Neural crest cell (in vitro differentiated cells): ENCODE results near the gene OSTC. TPM values are rescaled to one million over a fixed set of nuclear protein-coding genes. Genes with fewer than 3 reads are reported as not detected.

ENCODE experiments used
- DNase-seq: peaks from one replicate; pipeline ENCODE4 v3.0.0; 2021; ENCODE audit warnings: low read depth, mixed read lengths, low spot score
- H3K27ac Mint-ChIP-seq: one replicate; pipeline ENCODE4 v1.8.0; 2021; ENCODE audit warnings: mild to moderate bottlenecking, mixed read lengths; ENCODE audit not compliant: unreplicated experiment
- H3K27me3 Mint-ChIP-seq: 2 replicates; pipeline ENCODE4 v1.8.0; 2021; ENCODE audit warnings: low read depth, mild to moderate bottlenecking, mixed read lengths
- H3K36me3 Mint-ChIP-seq: 2 replicates; pipeline ENCODE4 v1.8.0; 2021; ENCODE audit warnings: low read depth, mild to moderate bottlenecking, mixed read lengths
- H3K4me1 Mint-ChIP-seq: 2 replicates; pipeline ENCODE4 v1.8.0; 2021; ENCODE audit warnings: mixed read lengths
- H3K4me3 Mint-ChIP-seq: one replicate; pipeline ENCODE4 v1.8.0; 2021; ENCODE audit warnings: mild to moderate bottlenecking, mixed read lengths
- H3K9me3 Mint-ChIP-seq: 2 replicates; pipeline ENCODE4 v1.8.0; 2021; ENCODE audit warnings: mixed read lengths
- CTCF ChIP-seq: fragments of 200-600 bp; sonication (generic); conservative IDR thresholded peaks from 2 replicates; pipeline ENCODE4 v1.5.0; 2021; ENCODE audit warnings: antibody characterized with exemption, mild to moderate bottlenecking
- total RNA-seq: library from RNA; stranded (reverse); gene quantifications from 2 replicates; pipeline ENCODE4 v1.2.1, GENCODE V29; 2021

OSTC gene
- total RNA-seq, 1 donor from 2014 or later: 135 TPM

GRCh38 chr4:108622022-108622421, 28.4 kb upstream of the OSTC start:
- peaks cover 25% of the 10 kb centered on the region for H3K36me3 Mint-ChIP-seq
- DNase-seq: no peak
- no peaks in the 10 kb centered on the region for H3K27me3 Mint-ChIP-seq
- no peak overlapping the region for H3K27ac Mint-ChIP-seq
- TF ChIP-seq CTCF: no peak
- no peaks in the 10 kb centered on the region for H3K9me3 Mint-ChIP-seq
- peak overlapping the region; percentile 96 for H3K4me3 Mint-ChIP-seq
- peaks cover 41% of the 10 kb centered on the region for H3K4me1 Mint-ChIP-seq

DNA sequence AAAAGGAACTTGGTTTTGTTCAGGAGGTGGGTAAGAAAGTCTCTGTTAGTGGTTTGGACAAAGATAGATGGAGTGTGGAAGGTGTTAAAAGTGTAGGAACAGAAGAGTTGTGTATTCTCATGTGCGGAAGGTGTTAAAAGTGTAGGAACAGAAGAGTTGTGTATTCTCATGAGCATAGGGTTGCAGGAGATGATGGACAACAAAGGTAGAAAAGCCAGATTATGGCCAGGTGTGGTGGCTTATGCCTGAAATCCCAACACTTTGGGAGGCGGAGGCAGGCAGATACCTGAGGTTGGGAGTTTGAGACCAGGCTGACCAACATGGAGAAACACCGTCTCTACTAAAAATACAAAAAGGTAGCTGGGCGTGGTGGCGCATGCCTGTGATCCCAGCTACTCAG, 27.6 kb upstream of the OSTC start:
- H3K27me3 Mint-ChIP-seq: no peaks in the 10 kb centered on the region
- no peak for TF ChIP-seq CTCF
- peaks cover 25% of the 10 kb centered on the region for H3K36me3 Mint-ChIP-seq
- no peak overlapping the region for H3K27ac Mint-ChIP-seq
- no peaks in the 10 kb centered on the region for H3K9me3 Mint-ChIP-seq
- H3K4me1 Mint-ChIP-seq: peaks cover 41% of the 10 kb centered on the region
- no peak for DNase-seq
- peak overlapping the region; percentile 96 for H3K4me3 Mint-ChIP-seq

GRCh38 chr4:108624263-108625056, 25.9 kb upstream of the OSTC start:
- DNase-seq: no peak
- no peak overlapping the region for H3K27ac Mint-ChIP-seq
- no peaks in the 10 kb centered on the region for H3K9me3 Mint-ChIP-seq
- H3K4me3 Mint-ChIP-seq: peak overlapping the region; percentile 58
- peaks cover 25% of the 10 kb centered on the region for H3K36me3 Mint-ChIP-seq
- no peak for TF ChIP-seq CTCF
- H3K4me1 Mint-ChIP-seq: peaks cover 37% of the 10 kb centered on the region
- no peaks in the 10 kb centered on the region for H3K27me3 Mint-ChIP-seq

GRCh38 chr4:108626056-108626455, 24.3 kb upstream of the OSTC start:
- Mint-ChIP-seq H3K27ac (no peak overlapping the region), H3K27me3 (no peaks in the 10 kb centered on the region), H3K9me3 (no peaks in the 10 kb centered on the region), H3K4me1 (peaks cover 24% of the 10 kb centered on the region), H3K36me3 (peaks cover 31% of the 10 kb centered on the region), H3K4me3 (no peak overlapping the region)
- no peak for DNase-seq
- TF ChIP-seq CTCF: no peak

GRCh38 chr4:108628411-108628810, 22.0 kb upstream of the OSTC start:
- Mint-ChIP-seq H3K9me3 (no peaks in the 10 kb centered on the region), H3K4me3 (no peak overlapping the region), H3K36me3 (peaks cover 30% of the 10 kb centered on the region), H3K27me3 (no peaks in the 10 kb centered on the region), H3K4me1 (peaks cover 13% of the 10 kb centered on the region), H3K27ac (no peak overlapping the region)
- TF ChIP-seq CTCF: no peak
- no peak for DNase-seq
